Prostate gland (tissue), 2 donors: ENCODE data around the gene CCDC34. TPM values are rescaled to one million over a fixed set of nuclear protein-coding genes. Genes with fewer than 3 reads are reported as not detected.

ENCODE experiments used
- DNase-seq: peaks from one replicate; pipeline ENCODE4 v3.0.0-alpha.2; 2019; ENCODE audit warnings: low spot score
- H3K27ac ChIP-seq, 2 donors: fragments of 200-600 bp; sonication (generic); 2 replicates each; pipeline ENCODE4 v1.5.1; 2017 to 2019
- H3K27me3 ChIP-seq: fragments of 200-600 bp; sonication (generic); replicated peaks from 2 replicates; pipeline ENCODE4 v1.5.1; 2019; ENCODE audit not compliant: insufficient read depth
- H3K36me3 ChIP-seq, 2 donors: fragments of 200-600 bp; sonication (generic); 1 replicate in 1 of 2; 2 replicates in 1 of 2; pipeline versions ENCODE4 v1.5.1 to v1.8.1; 2017 to 2019
- H3K4me1 ChIP-seq: fragments of 200-600 bp; sonication (generic); replicated peaks from 2 replicates; pipeline ENCODE4 v1.5.1; 2019
- H3K4me3 ChIP-seq, 2 donors: fragments of 200-600 bp; sonication (generic); 2 replicates each; pipeline ENCODE4 v1.5.1; 2017 to 2019
- H3K9me3 ChIP-seq: fragments of 200-600 bp; sonication (generic); 2 replicates; pipeline ENCODE4 v1.5.1; 2017
- CTCF ChIP-seq, 4 experiments: fragments of 200-600 bp in 2 of 4; fragments of 450-650 bp in 2 of 4; sonication (generic) in 2 of 4; IDR thresholded peaks; 1 replicate in 3 of 4; 2 replicates in 1 of 4; pipeline ENCODE4 v1.5.1; 2016 to 2019; ENCODE audit warnings: antibody characterized with exemption in 4 of 4, mild to moderate bottlenecking in 2 of 4, moderate library complexity in 2 of 4
- POLR2A ChIP-seq: fragments of 450-650 bp; IDR thresholded peaks from one replicate; pipeline ENCODE4 v1.6.1; 2016; ENCODE audit warnings: antibody characterized with exemption, mild to moderate bottlenecking
- POLR2AphosphoS5 ChIP-seq: sonication (generic); formaldehyde crosslinking; IDR thresholded peaks from one replicate; pipeline ENCODE4 v1.6.1; 2017; ENCODE audit warnings: antibody characterized with exemption
- WGBS: methylation state at CpG from one replicate; pipeline ENCODE4 v1.1.5; 2018; 5-methylcytosine and 5-hydroxymethylcytosine counted together
- intact Hi-C: fragments of 100-400 bp; cut with DNase I; formaldehyde crosslinking; loops from one replicate; pipeline ENCODE4 v1.14.2; 2022
- total RNA-seq, 2 donors: library from RNA; depleted of rRNA; stranded (reverse); fragments of >200 nt; gene quantifications; one replicate each; pipeline ENCODE4 v1.1.0, GENCODE V29; 2016

Gene CCDC34
- total RNA-seq, 2 donors from 2014 or later: 5.7 to 6.7 TPM

GRCh38 chr11:27397624-27398399, 34.8 kb upstream of the CCDC34 start:
- peaks cover 9% of the 10 kb centered on the region for H3K4me1 ChIP-seq
- no peak for TF ChIP-seq CTCF (IDR thresholded peaks at IDR 0.05)
- no peak for TF ChIP-seq POLR2A
- TF ChIP-seq POLR2AphosphoS5: no peak
- peak overlapping the region in 1 of 2 donors; percentile 9 for H3K27ac ChIP-seq
- H3K4me3 ChIP-seq: no peak overlapping the region
- no peaks in the 10 kb centered on the region for H3K27me3 ChIP-seq
- no peaks in the 10 kb centered on the region for H3K9me3 ChIP-seq
- DNase-seq: no peak
- intact Hi-C loops: no loop called here
- 68% methylated on average over 9 of the region's 9 CpGs for WGBS
- H3K36me3 ChIP-seq: no peaks in the 10 kb centered on the region

- 65% methylated on average over 3 of the region's 3 CpGs for WGBS
- peak overlapping the region; percentile 66 to 71 for H3K27ac ChIP-seq
- no peaks in the 10 kb centered on the region for H3K27me3 ChIP-seq
- H3K4me3 ChIP-seq: no peak overlapping the region
- no peaks in the 10 kb centered on the region for H3K36me3 ChIP-seq
- DNase-seq: no peak
- intact Hi-C loops: no loop called here
- no peak for TF ChIP-seq POLR2AphosphoS5
- H3K4me1 ChIP-seq: peaks cover 4% of the 10 kb centered on the region
- H3K9me3 ChIP-seq: no peaks in the 10 kb centered on the region
These were observed 33.3 kb upstream of the CCDC34 start for GRCh38 chr11:27396259-27396839.

GRCh38 chr11:27395556-27396258, 32.7 kb upstream of the CCDC34 start:
- H3K9me3 ChIP-seq: no peaks in the 10 kb centered on the region
- peak; percentile 54 for DNase-seq
- H3K4me3 ChIP-seq: no peak overlapping the region
- peaks cover 4% of the 10 kb centered on the region for H3K4me1 ChIP-seq
- no peaks in the 10 kb centered on the region for H3K36me3 ChIP-seq
- peak overlapping the region; percentile 66 to 71 for H3K27ac ChIP-seq
- no peaks in the 10 kb centered on the region for H3K27me3 ChIP-seq
- TF ChIP-seq POLR2AphosphoS5 (peak; percentile 65), CTCF (IDR thresholded peaks at IDR 0.05) (no peak)
- WGBS: 17% methylated on average over 7 of the region's 7 CpGs
- intact Hi-C loops: no loop called here

GRCh38 chr11:27394781-27395228, 31.8 kb upstream of the CCDC34 start:
- Histone ChIP-seq H3K27me3 (no peaks in the 10 kb centered on the region), H3K36me3 (no peaks in the 10 kb centered on the region), H3K9me3 (no peaks in the 10 kb centered on the region), H3K27ac (peak overlapping the region; percentile 66 to 71), H3K4me1 (peaks cover 4% of the 10 kb centered on the region), H3K4me3 (no peak overlapping the region)
- TF ChIP-seq POLR2A (no peak), POLR2AphosphoS5 (peak; percentile 71), CTCF (IDR thresholded peaks at IDR 0.05) (no peak)
- DNase-seq: peak; percentile 44
- WGBS: 16% methylated on average over 4 of the region's 4 CpGs
- intact Hi-C loops: no loop called here

GRCh38 chr11:27392278-27393114, 29.5 kb upstream of the CCDC34 start:
- WGBS: 66% methylated on average over 4 of the region's 4 CpGs
- Histone ChIP-seq H3K4me1 (peaks cover 3% of the 10 kb centered on the region), H3K27ac (peak overlapping the region in 1 of 2 donors; percentile 43), H3K9me3 (no peaks in the 10 kb centered on the region), H3K36me3 (no peaks in the 10 kb centered on the region), H3K4me3 (no peak overlapping the region), H3K27me3 (no peaks in the 10 kb centered on the region)
- peak; percentile 33 for DNase-seq
- TF ChIP-seq POLR2A (no peak), CTCF (IDR thresholded peaks at IDR 0.05) (no peak), POLR2AphosphoS5 (peak; percentile 72)
- intact Hi-C loops: no loop called here
